Epithelial cell of esophagus (primary cell): ENCODE data around the gene CEP89.

Experiments
- DNase-seq: peaks from one replicate; pipeline ENCODE4 v3.0.0; 2010; ENCODE audit warnings: low read depth
- H3K4me3 ChIP-seq: 2 replicates; pipeline ENCODE4 v1.5.1; 2011; ENCODE audit warnings: mild to moderate bottlenecking, low read length, control low read depth
- TF ChIP-seq, protein P1 (sequence below): IDR thresholded peaks from 2 replicates; pipeline ENCODE4 v1.5.1; 2011; ENCODE audit warnings: low read depth, mild to moderate bottlenecking, low read length, control low read depth, inconsistent platforms; ENCODE audit not compliant: insufficient read depth; ENCODE audit errors: missing control alignments

The CEP89 gene

DNA sequence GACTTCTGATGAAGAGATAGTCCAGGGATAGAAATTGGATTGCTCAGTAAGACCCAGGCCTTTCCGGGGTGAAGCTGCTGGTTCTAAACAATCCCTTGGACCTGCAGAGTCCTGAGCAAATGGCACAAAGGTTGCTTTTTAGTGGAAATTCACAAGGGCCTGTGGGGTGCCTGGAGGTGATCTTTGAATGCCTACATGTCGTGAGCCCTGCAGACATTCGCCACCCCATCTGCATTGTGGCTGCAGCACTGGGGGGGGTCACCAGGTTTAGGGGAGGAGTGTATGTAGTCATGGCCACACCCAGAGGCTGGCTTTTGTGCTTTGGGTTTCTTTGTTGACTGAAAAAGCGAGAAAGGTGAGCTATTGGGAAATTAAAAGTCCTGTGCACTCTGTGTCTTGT is 143.6 kb downstream of the CEP89 start:
- TF ChIP-seq, protein P1, sequence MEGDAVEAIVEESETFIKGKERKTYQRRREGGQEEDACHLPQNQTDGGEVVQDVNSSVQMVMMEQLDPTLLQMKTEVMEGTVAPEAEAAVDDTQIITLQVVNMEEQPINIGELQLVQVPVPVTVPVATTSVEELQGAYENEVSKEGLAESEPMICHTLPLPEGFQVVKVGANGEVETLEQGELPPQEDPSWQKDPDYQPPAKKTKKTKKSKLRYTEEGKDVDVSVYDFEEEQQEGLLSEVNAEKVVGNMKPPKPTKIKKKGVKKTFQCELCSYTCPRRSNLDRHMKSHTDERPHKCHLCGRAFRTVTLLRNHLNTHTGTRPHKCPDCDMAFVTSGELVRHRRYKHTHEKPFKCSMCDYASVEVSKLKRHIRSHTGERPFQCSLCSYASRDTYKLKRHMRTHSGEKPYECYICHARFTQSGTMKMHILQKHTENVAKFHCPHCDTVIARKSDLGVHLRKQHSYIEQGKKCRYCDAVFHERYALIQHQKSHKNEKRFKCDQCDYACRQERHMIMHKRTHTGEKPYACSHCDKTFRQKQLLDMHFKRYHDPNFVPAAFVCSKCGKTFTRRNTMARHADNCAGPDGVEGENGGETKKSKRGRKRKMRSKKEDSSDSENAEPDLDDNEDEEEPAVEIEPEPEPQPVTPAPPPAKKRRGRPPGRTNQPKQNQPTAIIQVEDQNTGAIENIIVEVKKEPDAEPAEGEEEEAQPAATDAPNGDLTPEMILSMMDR: no peak
- DNase-seq: no peak
- H3K4me3 ChIP-seq: no peak overlapping the region
